ENCODE data around the gene YIF1B.

Gene YIF1B

DNA sequence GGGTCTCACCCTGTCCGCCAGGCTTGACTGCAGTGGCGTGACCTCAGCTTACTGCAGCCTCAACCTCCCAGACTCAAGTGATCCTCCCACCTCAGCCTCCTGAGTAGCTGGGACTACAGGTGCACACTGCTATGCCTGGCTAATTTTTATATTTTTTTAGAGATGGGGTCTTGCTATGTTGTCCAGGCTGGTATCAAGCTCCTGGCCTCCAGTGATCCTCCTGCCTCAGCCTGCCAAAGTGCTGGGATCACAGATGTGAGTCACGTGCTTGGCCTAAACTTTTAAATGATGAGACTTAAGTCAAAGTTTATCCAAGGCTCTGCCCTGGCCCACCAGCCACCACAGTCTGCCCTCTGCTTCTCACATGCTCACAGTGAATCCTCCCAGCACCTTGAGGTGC, 9.5 kb downstream of the YIF1B start:
- DNase-seq (ENCODE audit: extremely low read depth in 1 of 2, low read depth in 1 of 2) = no peak

DNA sequence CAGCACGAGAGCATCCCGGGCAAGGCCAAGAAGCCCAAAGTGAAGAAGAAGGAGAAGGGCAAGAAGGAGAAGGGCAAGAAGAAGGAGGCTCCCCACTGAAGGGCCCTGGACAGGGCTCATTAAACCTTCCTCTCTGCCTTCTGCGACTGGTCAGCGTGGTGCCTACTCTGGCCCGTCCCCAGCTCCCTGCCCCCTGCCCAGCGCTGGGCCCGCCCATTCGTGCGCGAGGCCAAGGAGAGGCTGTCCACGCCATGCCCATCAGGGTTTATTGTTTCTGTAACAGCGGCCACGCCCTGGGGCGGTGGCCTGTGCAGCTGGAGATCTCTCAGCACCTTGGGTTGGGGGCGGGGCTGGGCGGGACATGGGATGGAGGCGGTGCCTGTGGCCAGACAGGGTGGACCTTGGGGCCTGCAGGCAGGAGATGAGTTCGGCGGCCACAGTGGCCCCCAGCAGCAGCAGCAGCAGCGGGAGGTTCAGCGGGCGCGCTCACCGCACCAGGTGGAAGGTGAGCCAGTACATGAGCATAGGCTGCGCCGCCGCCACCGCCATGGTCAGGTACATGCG, 10.8 kb downstream of the YIF1B start:
- no peak for DNase-seq (ENCODE audit: extremely low read depth in 1 of 2, low read depth in 1 of 2)

DNA sequence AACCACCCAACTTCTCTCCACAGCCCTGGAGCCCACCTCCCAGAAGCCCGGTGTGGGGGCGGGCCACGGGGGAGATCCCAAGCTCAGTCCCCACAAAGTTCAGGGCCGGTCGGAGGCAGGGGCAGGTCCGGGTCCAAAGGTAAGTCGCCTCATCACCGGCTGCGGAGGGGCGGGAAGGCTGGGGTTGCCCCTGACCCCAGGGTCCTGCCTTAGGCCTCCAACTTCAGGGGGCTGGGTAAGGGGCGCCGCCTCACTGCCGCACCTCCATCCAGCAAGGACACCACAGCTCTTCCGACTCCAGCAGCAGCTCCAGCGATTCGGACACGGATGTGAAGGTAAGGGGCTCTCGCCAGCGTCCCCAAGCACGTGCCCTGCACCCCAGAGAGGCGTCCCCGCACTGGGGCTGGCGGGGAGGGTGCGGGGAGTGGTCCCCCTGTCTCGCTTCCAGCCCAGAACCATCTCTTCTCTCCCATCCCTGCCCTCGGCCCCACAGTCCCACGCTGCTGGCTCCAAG, 11.3 kb downstream of the YIF1B start:
- DNase-seq (ENCODE audit: extremely low read depth in 1 of 2, low read depth in 1 of 2) = no peak

- DNase-seq (ENCODE audit: extremely low read depth in 1 of 2, low read depth in 1 of 2) = no peak
Observed at GRCh38 chr19:38303517-38304351, 12.0 kb downstream of the YIF1B start, which contains the start of gene C19orf33. TSS of gene C19orf33 (plus strand) at chr19:38304251. CDS start at chr19:38304262, 11 bp downstream.

DNA sequence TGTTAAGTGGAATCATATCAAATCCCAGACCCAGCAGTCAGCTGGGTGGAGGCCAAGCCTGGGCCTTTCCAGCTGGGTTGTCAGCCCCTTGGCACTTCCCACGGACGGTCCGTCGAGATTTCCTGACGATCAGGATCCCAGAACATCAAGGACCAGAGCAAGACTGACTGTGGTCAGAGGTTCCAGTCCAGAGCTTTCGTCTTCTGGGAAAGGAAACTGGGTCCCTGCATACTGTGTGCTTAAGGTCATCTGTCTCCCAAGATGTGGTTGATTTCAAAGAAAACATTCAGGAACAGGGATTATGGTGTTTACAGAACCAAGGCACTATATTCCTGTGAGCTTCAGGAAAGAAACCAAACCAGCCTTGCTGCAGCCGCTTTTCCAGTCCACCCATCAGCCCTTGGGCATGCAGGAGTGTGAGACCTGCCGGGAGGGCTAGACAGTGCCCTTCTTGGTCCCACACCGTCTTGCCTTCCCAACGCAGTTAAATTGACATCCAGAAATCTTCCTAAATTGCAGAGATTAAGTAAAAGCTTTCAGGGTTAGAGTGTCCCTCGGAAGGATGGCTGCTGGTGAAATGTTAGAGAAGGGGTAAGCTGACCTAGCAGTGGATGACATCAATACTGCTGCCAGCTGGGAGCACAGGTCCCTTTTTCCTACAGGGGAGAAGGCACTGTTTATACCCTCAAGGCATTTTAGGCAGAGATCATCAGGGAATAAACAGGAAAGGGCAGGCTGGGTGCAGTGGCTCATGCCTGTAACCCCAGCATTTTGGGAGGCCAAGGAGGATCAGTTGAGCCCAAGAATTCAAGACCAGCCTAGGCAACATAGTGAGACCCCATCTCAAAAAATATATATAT, 16.7 kb downstream of the YIF1B start:
- DNase-seq (ENCODE audit: extremely low read depth in 1 of 2, low read depth in 1 of 2) = no peak

DNA sequence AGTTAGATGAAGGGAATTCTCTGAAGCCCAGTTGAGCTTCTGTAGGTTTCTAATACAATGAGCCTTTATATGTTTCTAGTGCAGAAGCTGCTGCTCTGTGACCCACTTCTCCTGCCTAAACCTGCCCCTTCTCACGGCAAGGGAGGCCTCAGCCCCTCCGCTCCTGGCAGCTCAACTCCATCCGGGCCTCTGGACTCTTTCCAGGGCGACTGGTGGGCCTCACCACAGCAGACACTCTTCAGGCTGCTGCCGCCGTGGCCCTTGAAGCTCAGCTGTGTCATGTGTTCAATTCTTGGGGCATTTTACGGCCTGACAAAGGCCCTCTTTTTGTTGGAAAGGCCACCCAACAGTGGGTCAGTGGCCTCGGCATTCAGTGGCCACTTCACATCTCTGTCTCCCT, 21.7 kb downstream of the YIF1B start:
- no peak for DNase-seq (ENCODE audit: extremely low read depth in 1 of 2, low read depth in 1 of 2)

DNA sequence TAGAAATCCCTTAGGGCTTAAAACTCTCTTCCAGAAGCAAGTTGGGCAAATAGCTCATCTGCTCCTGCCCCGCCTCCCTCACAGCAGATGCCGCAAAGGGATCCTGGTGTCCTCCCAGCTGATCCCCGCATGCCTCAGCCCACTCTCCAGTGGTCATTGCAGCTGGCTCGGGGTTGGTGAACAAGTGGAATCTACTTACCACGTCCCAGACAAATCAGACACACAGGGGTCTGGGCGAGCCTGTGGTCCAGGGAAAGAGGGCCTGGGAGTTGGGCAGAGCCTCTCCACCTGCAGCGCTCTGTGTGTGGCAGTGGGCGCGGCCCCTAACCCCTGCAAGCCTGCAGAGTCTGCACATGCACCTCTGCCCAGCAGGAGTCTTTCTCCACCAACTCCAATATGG, 22.5 kb downstream of the YIF1B start:
- DNase-seq (ENCODE audit: extremely low read depth in 1 of 2, low read depth in 1 of 2) = no peak

GRCh38 chr19:38291855-38292254, 23.9 kb downstream of the YIF1B start:
- DNase-seq (ENCODE audit: extremely low read depth in 1 of 2, low read depth in 1 of 2) = no peak

- no peak for DNase-seq (ENCODE audit: extremely low read depth in 1 of 2, low read depth in 1 of 2)
Observed at GRCh38 chr19:38290631-38291147, 25.1 kb downstream of the YIF1B start.

DNA sequence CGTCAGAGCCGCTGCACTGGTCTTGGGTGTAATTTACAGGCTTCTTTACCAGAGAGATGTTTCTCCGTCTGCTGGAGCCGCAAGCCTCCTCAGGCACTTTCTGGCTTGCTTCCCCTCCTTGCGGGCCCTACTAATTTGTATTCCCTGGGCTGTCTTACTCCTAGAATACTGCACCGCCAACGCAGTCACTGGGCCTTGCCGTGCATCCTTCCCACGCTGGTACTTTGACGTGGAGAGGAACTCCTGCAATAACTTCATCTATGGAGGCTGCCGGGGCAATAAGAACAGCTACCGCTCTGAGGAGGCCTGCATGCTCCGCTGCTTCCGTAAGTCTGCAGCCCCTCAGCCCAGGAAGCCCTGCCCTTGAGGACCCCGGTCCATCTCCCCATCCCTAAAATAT, 25.8 kb downstream of the YIF1B start:
- DNase-seq (ENCODE audit: extremely low read depth in 1 of 2, low read depth in 1 of 2) = no peak

- no peak for DNase-seq (ENCODE audit: extremely low read depth in 1 of 2, low read depth in 1 of 2)
Observed at GRCh38 chr19:38288123-38288855, 27.5 kb downstream of the YIF1B start.

- no peak for DNase-seq (ENCODE audit: extremely low read depth in 1 of 2, low read depth in 1 of 2)
Observed at GRCh38 chr19:38287604-38288003, 28.1 kb downstream of the YIF1B start.

DNA sequence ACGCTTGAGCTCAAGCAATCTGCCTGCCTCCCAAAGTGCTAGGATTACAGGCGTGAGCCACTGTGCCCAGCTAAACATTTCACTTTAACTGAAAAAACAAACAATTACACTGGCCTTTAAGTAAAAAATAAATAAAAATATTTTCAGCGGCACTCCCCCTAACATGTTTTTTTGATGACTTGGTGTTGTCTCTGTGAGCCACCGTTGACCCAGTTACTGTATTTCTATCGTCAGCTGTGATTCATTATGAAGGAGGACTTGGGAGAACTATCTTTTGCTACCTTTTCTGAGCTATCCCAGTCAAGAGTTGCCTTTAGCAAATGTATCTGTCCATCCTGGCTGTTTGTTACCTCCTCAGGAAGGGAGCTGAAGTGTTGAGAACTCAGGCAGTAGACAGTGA, 30.2 kb downstream of the YIF1B start:
- DNase-seq (ENCODE audit: extremely low read depth in 1 of 2, low read depth in 1 of 2) = no peak

DNA sequence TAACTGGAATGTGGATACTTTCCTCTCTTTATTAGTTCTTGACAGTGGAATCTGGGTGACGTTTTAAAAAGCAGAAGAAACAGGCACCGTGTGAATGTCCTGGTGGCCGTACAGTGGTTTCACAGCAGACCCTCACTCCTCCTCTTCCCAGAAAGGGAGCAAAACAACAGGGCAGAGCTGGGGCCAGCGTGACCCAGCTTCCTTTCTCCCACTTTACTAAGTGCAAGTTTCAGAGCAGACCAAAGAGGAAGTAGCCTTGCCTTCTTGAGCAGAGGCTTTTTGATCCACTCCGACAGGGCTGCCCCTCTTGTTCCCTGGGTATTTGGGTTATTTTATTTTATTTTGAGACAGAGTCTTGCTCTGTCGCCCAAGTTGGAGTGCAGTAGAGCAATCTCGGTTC, 31.3 kb downstream of the YIF1B start:
- no peak for DNase-seq (ENCODE audit: extremely low read depth in 1 of 2, low read depth in 1 of 2)

GRCh38 chr19:38283271-38283670, 32.5 kb downstream of the YIF1B start:
- no peak for DNase-seq (ENCODE audit: extremely low read depth in 1 of 2, low read depth in 1 of 2)

- no peak for DNase-seq (ENCODE audit: extremely low read depth in 1 of 2, low read depth in 1 of 2)
Observed at GRCh38 chr19:38281811-38282566, 33.8 kb downstream of the YIF1B start.

DNA sequence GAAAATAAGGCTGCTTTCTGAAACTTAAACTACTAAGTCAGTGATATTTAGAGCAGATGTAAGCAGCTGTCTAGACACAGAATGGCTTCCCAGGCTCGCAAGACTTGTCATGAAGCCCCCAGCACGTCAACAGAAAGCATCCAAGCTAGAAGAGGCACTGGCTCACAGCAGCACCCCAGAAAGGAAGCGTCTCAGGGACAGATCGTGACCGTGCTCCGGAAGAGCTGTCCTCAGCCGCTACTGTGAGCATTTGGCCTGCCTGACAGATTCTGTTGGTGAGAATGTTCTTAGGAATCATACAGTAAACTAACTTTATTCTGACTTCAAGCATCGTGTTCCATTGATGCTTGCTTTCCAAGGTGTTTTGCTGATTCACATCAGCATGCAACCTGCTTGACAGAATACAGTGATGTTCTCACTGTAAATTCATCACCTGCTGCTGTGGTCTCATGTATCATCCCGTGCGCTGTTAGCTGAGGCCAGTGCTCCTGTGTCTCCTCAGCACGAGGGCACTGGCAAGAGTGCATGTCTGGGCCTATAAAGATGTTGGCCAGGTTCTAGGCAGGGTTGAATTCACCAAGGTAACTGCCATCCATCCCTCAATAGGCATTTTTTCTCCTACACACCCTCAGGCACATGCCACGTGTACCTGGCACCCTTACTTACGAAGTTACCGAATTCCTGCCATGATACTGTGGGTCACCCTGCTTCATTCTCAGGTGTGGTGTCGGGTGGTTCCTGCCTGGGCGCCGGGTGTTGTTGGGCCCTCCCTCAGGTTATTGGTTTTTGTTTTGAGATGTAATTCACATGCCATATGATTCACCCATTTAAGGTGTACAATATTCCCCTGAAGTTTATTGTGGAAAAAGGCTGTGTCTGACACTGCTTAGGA, 35.5 kb downstream of the YIF1B start:
- no peak for DNase-seq (ENCODE audit: extremely low read depth in 1 of 2, low read depth in 1 of 2)

DNA sequence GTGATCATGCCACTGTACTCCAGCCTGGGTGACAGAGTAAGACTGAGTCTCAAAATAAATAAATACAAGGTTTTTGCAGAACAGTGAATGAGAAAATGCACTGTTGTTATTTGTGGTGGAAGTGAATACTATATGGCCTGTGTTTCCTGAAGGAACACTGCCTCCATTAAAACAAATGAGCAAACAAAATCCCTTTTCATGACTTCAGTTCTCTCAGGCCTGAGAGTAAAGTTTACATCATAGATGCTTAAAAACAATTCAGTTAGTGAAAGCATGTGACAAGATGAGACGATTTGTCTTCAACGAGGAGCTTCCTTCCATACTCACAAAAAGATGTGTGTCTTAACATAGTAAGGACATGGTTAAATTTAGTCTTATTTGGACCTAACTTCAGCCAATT, 37.0 kb downstream of the YIF1B start:
- no peak for DNase-seq (ENCODE audit: extremely low read depth in 1 of 2, low read depth in 1 of 2)

All from activated CD8-positive, alpha-beta memory T cell treated with anti-CD3 and anti-CD28 coated beads for 1 hour (primary cell).